IMR-90 (cell line): ENCODE results near the gene NACC1. TPM values are rescaled to one million over a fixed set of nuclear protein-coding genes. Genes with fewer than 3 reads are reported as not detected.

Experiments
- ATAC-seq: fragments of 200-7000 bp; cut with Tn5 transposase; 2 replicates; pipeline ENCODE4 v1.9.1; 2020; ENCODE audit warnings: low read depth, mild to moderate bottlenecking, moderate library complexity
- BruUV-seq: library from RNA; stranded (reverse); fragments of 400-500 nt; replicated peaks from 2 replicates; lab custom pipeline; 2021; lab: Mats Ljungman, UMichigan
- CTCF ChIA-PET: fragments of 300-600 bp; formaldehyde crosslinking; extraction: SDS; loops from one replicate; lab custom pipeline; 2021; ENCODE audit warnings: antibody characterized with exemption; lab: Yijun Ruan, JAX
- POLR2A ChIA-PET: fragments of 300-600 bp; sonication (Branson Sonifier 250); formaldehyde crosslinking; loops from one replicate; lab custom pipeline; 2022; ENCODE audit warnings: antibody characterized with exemption; ENCODE audit not compliant: unreplicated experiment; lab: Charles Lee
- DNase-seq: peaks from one replicate; pipeline ENCODE4 v3.0.0; 2013
- H2AFZ ChIP-seq: replicated peaks from 2 replicates; pipeline ENCODE3; 2013; ENCODE audit warnings: low read length, mild to moderate bottlenecking; ENCODE audit not compliant: poor library complexity
- H2AK5ac ChIP-seq: 2 replicates; pipeline ENCODE4 v1.6.1; 2013; ENCODE audit warnings: low read depth, low read length, inconsistent platforms
- H2AK9ac ChIP-seq: replicated peaks from 2 replicates; pipeline ENCODE3; 2013; ENCODE audit warnings: mild to moderate bottlenecking, low read depth, low read length, moderate library complexity; ENCODE audit not compliant: poor library complexity
- H2BK120ac ChIP-seq: 2 replicates; pipeline ENCODE4 v1.6.1; 2013; ENCODE audit warnings: low read depth, low read length, inconsistent platforms
- H2BK15ac ChIP-seq: 3 replicates; pipeline ENCODE4 v1.6.1; 2013; ENCODE audit warnings: low read depth, low read length, inconsistent platforms
- H2BK20ac ChIP-seq: 2 replicates; pipeline ENCODE4 v1.6.1; 2013; ENCODE audit warnings: low read depth, mild to moderate bottlenecking, inconsistent platforms, low read length, moderate library complexity
- H2BK5ac ChIP-seq: 2 replicates; pipeline ENCODE4 v1.6.1; 2013; ENCODE audit warnings: mild to moderate bottlenecking, low read depth, low read length, inconsistent platforms; ENCODE audit not compliant: poor library complexity, severe bottlenecking
- H3K14ac ChIP-seq: replicated peaks from 2 replicates; pipeline ENCODE4 v1.6.1; 2013; ENCODE audit warnings: low read depth, low read length, inconsistent platforms
- H3K18ac ChIP-seq: 2 replicates; pipeline ENCODE4 v1.6.1; 2013; ENCODE audit warnings: low read depth, low read length, control low read depth
- H3K23ac ChIP-seq: 2 replicates; pipeline ENCODE4 v1.6.1; 2013; ENCODE audit warnings: low read depth, low read length, inconsistent platforms
- H3K27ac ChIP-seq: 2 replicates; pipeline ENCODE4 v1.5.1; 2013; ENCODE audit warnings: mild to moderate bottlenecking, control low read depth, low read length; ENCODE audit not compliant: insufficient read depth
- H3K27me3 ChIP-seq: 2 replicates; pipeline ENCODE4 v1.6.1; 2013; ENCODE audit warnings: low read length; ENCODE audit not compliant: control insufficient read depth, insufficient read depth
- H3K36me3 ChIP-seq: 2 replicates; pipeline ENCODE4 v1.6.1; 2013; ENCODE audit warnings: low read length, mixed read lengths; ENCODE audit not compliant: control insufficient read depth, insufficient read depth
- H3K4ac ChIP-seq: 2 replicates; pipeline ENCODE4 v1.6.1; 2013; ENCODE audit warnings: low read depth, low read length, inconsistent platforms
- H3K4me1 ChIP-seq: 2 replicates; pipeline ENCODE4 v1.6.1; 2013; ENCODE audit warnings: low read length, mixed read lengths; ENCODE audit not compliant: control insufficient read depth, insufficient read depth
- H3K4me2 ChIP-seq: 2 replicates; pipeline ENCODE4 v1.6.1; 2013; ENCODE audit warnings: low read depth, mild to moderate bottlenecking, control low read depth, low read length, moderate library complexity
- H3K4me3 ChIP-seq: 2 replicates; pipeline ENCODE4 v1.5.1; 2013; ENCODE audit warnings: low read depth, mild to moderate bottlenecking, control low read depth, low read length, moderate library complexity; ENCODE audit not compliant: insufficient read depth
- H3K56ac ChIP-seq: 2 replicates; pipeline ENCODE4 v1.6.1; 2013; ENCODE audit warnings: low read length, inconsistent platforms; ENCODE audit not compliant: insufficient read depth; ENCODE audit errors: extremely low read depth
- H3K79me1 ChIP-seq, 2 experiments: 2 replicates each; pipeline ENCODE4 v1.6.1; 2013; ENCODE audit warnings: low read length in 2 of 2, inconsistent platforms in 1 of 2, low read depth in 1 of 2
- H3K9ac ChIP-seq: 2 replicates; pipeline ENCODE4 v1.6.1; 2013; ENCODE audit warnings: low read depth, low read length, control low read depth
- H3K9me1 ChIP-seq: 2 replicates; pipeline ENCODE4 v1.6.1; 2013; ENCODE audit warnings: low read length, inconsistent platforms; ENCODE audit not compliant: insufficient read depth
- H3K9me3 ChIP-seq: 2 replicates; pipeline ENCODE4 v1.6.1; 2013; ENCODE audit warnings: low read length; ENCODE audit not compliant: control insufficient read depth, insufficient read depth
- H4K20me1 ChIP-seq: 2 replicates; pipeline ENCODE4 v1.6.1; 2013; ENCODE audit warnings: low read length, inconsistent platforms; ENCODE audit not compliant: insufficient read depth
- H4K5ac ChIP-seq: 2 replicates; pipeline ENCODE4 v1.6.1; 2013; ENCODE audit warnings: mild to moderate bottlenecking, low read depth, low read length, control low read depth
- H4K8ac ChIP-seq, 2 experiments: 2 replicates each; pipeline ENCODE4 v1.6.1; 2013; ENCODE audit warnings: low read depth in 2 of 2, low read length in 2 of 2, control low read depth in 1 of 2, inconsistent platforms in 1 of 2
- H4K91ac ChIP-seq: 2 replicates; pipeline ENCODE4 v1.6.1; 2013; ENCODE audit warnings: low read depth, low read length, inconsistent platforms; ENCODE audit not compliant: insufficient read depth
- BHLHE40 ChIP-seq: fragments of 150-350 bp; IDR thresholded peaks from 2 replicates; pipeline ENCODE4 v1.6.1; 2016; ENCODE audit warnings: mild to moderate bottlenecking, low read depth, low read length
- ELK1 ChIP-seq: fragments of 150-350 bp; IDR thresholded peaks from 2 replicates; pipeline ENCODE4 v1.6.1; 2016; ENCODE audit warnings: low read depth, mild to moderate bottlenecking, low read length, moderate library complexity, borderline replicate concordance
- POLR2A ChIP-seq: IDR thresholded peaks from 2 replicates; pipeline ENCODE4 v1.6.1; 2012; ENCODE audit warnings: mild to moderate bottlenecking, low read depth, low read length
- RCOR1 ChIP-seq: IDR thresholded peaks from 2 replicates; pipeline ENCODE4 v1.6.1; 2012; ENCODE audit warnings: mild to moderate bottlenecking, low read length, improper control_type of control experiment; ENCODE audit not compliant: insufficient replicate concordance
- WGBS, 2 experiments: methylation state at CpG; one replicate each; pipeline versions ENCODE4 v1.1.5 to v1.1.7; 2013; ENCODE audit warnings: missing lambda C conversion rate in 2 of 2; ENCODE audit not compliant: insufficient read length in 1 of 2; ENCODE audit errors: extremely low coverage in 2 of 2; 5-methylcytosine and 5-hydroxymethylcytosine counted together
- dilution Hi-C: fragments of 300-500 bp; cut with HindIII; formaldehyde crosslinking; loops from one replicate; pipeline ENCODE4 v1.14.3; 2018; ENCODE audit warnings: low sequenced_read_pairs; ENCODE audit not compliant: unreplicated experiment
- in situ Hi-C: fragments of 300-500 bp; cut with MboI; formaldehyde crosslinking; loops from 3 replicates; pipeline ENCODE4 v1.14.3; 2019; ENCODE audit warnings: low sequenced_read_pairs, inconsistent platforms, mixed read lengths
- intact Hi-C: fragments of 100-400 bp; cut with micrococcal nuclease; formaldehyde crosslinking; loops from 2 replicates; pipeline ENCODE4 v1.10.0; 2022
- polyA plus RNA-seq, 3 experiments: library from polyadenylated mRNA; depleted of rRNA; stranded (reverse); fragments of >200 nt; gene quantifications; 2 replicates each; pipeline ENCODE4 v1.2.3, GENCODE V29; 2012; ENCODE audit warnings: low replicate concordance in 1 of 3
- total RNA-seq: library from RNA; depleted of rRNA; stranded (reverse); fragments of >200 nt; gene quantifications from 2 replicates; pipeline ENCODE4 v1.2.3, GENCODE V29; 2012

The NACC1 gene
- total and polyA plus RNA-seq, 2 of the 4 experiments (the other 2 are of a cell fraction): 42.5 to 181 TPM

GRCh38 chr19:13070425-13071140 lies 47.5 kb upstream of the NACC1 start:
- no peak overlapping the region for H3K4ac ChIP-seq
- H3K9me1 ChIP-seq: no peaks in the 10 kb centered on the region
- no peak overlapping the region for H3K14ac ChIP-seq
- no peak overlapping the region for H2BK15ac ChIP-seq
- ChIA-PET POLR2A (no interaction called here), CTCF (interaction anchor here (1.7 kb wide), 1 partner anchor 9 kb away, joined by 6 read pairs; no protein-coding TSS in a partner anchor)
- H3K18ac ChIP-seq: no peak overlapping the region
- H3K27me3 ChIP-seq: no peaks in the 10 kb centered on the region
- H3K79me1 ChIP-seq: peaks cover 18 to 53% of the 10 kb centered on the region in 2 experiments
- no peak overlapping the region for H2BK20ac ChIP-seq
- ATAC-seq (no peak), DNase-seq (no peak)
- no peak overlapping the region for H4K8ac ChIP-seq
- H2BK5ac ChIP-seq: no peak overlapping the region
- dilution Hi-C loops: no loop called here
- no peak overlapping the region for H2AK5ac ChIP-seq
- H3K56ac ChIP-seq: no peak overlapping the region
- H3K27ac ChIP-seq: no peak overlapping the region
- H4K5ac ChIP-seq: no peak overlapping the region
- no peak overlapping the region for H4K91ac ChIP-seq
- no peak overlapping the region for H3K4me2 ChIP-seq
- no TSS peak for BruUV-seq
- intact Hi-C loops: no loop called here
- H3K4me1 ChIP-seq: peaks cover 2% of the 10 kb centered on the region; the same call in 1 of the 2 replicates
- peaks cover 38% of the 10 kb centered on the region for H4K20me1 ChIP-seq
- H3K36me3 ChIP-seq: peaks cover 31% of the 10 kb centered on the region
- no peak overlapping the region for H3K4me3 ChIP-seq
- no peak overlapping the region for H3K9ac ChIP-seq
- H3K23ac ChIP-seq: no peak overlapping the region
- in situ Hi-C loops: no loop called here
- TF ChIP-seq ELK1: no peak
- TF ChIP-seq BHLHE40: no peak
- no peak for TF ChIP-seq POLR2A
- TF ChIP-seq RCOR1: no peak
- H2AFZ ChIP-seq: no peak overlapping the region
- H3K9me3 ChIP-seq: no peaks in the 10 kb centered on the region
- H2BK120ac ChIP-seq: no peak overlapping the region
- no CpG with 5 or more reads among the region's 32 CpGs for WGBS, 2 experiments
- H2AK9ac ChIP-seq: no peak overlapping the region
